HUDEP-2 (cell line): ENCODE measurements around the gene C2.

Experiments used
- DNase-seq, 76 experiments: peaks; one replicate each; lab custom pipeline; 2025; ENCODE audit not compliant: unreplicated experiment in 76 of 76; lab: John Stamatoyannopoulos, UW

Gene C2

DNA sequence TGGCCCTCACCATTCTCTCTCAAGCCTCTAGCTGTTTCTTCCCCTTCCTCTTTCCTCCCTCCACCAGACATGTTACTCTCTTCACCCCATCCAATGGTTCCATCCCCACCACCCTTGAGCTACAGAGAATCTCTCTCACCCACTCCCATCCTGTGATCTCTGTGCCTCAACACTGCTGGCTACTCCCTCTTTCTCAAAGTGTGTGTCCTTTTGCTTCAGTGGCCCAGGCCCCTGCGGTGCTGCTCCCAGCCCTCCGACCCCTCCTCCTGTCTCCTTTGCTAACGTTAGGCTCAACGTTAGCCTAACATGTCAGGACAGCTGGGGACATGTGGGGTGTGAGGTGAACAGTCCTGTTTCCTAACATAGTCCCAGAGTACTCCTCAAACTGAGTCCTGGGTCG lies 25.4 kb downstream of the C2 start:
- no peak for DNase-seq

DNA sequence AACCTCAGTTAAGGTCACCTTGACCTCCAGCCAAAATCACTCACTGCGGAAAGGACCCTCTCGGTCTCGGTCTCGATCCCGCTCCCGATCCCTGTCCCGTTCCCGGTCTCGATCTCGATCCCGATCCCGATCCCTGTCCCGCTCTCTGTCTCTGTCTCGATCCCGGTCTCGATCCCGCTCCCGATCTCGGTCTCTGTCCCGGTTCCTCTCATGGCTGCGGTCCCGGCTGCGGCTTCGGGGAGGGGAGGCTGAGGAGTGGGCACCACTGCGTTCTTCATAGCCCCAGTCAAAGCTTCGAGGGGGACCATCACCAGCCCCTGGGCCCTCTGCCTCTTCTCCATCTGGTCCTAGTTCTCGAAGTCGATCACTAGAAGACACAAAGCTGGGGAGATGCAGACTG lies 27.0 kb downstream of the C2 start:
- no peak for DNase-seq

DNA sequence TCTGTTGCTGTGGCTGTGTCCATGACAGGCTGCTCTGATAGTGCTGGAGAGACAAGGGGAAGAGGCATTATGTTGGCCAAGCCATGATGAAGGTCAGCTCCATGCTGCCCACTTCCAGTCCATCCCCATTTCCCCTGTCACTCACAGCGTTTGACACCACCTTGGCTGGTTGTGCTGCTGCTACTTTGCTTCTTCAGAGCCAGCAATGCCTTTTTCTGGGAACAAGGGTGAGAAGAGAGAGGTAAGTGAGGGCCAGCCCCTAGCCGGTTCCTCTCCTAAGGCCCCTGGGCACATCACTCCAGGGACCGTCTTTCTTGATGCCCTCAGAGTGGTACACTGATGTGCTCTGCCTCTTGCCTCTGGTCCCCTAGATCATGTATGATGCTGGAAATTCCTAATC lies 29.3 kb downstream of the C2 start:
- DNase-seq: no peak

DNA sequence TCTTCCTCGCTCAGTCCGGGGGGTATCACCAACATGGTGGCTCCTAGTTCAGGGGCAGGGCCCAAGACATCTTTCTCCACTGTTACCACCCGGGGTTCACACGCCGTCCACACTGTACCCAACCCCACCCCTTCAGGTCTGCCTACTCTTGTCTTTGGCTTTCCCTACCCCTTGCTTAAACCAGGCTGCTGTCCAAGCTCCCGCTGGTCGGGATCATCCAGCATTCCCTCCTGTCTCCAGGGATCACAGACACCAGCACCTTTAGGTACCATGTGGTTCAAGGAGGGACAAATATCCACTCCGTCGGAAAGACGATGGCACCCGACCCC lies 30.9 kb downstream of the C2 start:
- peak in 1 of 76 experiments; percentile 67 for DNase-seq

DNA sequence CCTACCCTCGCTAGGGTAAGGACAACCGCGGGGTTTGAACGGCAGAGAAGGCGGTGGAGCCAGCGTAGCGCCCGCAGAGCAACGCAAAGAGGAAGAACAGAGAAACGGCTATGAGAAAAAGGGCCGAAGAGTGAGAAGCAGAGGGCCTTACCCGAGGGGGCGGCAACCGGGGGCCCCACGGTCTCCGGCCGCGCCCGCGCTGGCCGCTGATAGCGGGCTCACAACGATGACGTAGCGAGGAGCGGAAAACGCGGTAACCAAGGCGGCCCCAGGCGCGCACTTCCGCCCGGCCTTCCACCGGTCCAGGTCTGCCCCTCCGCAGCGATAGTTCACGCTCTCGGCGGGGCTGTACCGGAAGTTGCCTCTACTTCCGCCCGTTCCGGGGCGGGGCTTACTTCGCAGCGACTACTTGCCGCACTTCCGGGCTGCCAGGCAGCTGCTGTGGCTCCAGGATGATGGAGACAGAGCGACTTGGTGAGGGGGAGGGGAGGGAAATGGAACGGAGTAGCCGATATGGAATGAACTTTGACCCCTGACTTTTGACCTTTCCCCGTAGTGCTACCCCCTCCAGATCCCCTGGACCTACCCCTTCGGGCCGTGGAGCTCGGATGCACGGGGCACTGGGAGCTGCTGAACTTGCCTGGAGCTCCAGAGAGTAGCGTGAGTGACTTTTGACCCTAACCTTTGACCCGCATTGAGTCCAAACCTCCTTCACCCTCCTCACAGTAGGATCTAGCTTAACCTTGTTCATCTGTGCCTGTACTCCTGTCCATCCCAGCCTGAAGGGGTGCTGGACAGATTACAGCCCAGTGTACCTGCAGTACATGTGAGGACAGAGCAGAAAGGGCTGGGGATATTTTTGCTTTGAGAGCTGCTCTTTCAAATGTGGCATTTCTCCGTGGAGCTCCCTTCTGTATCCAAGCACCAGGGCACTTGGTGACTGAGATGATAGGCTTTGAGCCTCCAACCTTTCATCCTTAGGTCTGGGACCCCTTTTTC lies 31.5 kb downstream of the C2 start, which contains the start of the genes NELFE and SKIC2:
NELFE (minus strand) TSS at position 231 of the 999 bp plus-strand sequence. CDS start 525 bp downstream, outside the sequence.
SKIC2 (plus strand) TSS at position 435 of the 999 bp plus-strand sequence; CDS start at position 453, 18 bp downstream.
- DNase-seq: peak in 74 of 76 experiments; percentile 67 to 100 (median 99)

DNA sequence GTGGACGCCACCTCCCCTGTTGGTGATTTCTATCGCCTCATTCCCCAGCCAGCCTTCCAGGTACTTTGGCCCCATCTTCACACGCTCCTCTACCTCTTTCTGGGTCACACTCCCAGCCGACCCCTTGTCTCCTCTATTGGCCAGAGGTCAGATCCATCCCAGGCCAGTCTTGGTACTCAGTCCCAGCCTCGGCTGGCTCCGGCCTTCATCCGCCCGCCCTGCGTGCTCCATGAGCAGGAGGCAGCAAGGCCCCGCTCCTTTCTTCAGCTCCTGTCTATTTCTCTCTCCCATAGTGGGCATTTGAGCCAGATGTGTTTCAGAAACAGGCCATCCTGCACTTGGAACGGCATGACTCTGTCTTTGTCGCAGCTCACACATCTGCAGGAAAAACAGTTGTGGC lies 34.1 kb downstream of the C2 start:
- DNase-seq: no peak

DNA sequence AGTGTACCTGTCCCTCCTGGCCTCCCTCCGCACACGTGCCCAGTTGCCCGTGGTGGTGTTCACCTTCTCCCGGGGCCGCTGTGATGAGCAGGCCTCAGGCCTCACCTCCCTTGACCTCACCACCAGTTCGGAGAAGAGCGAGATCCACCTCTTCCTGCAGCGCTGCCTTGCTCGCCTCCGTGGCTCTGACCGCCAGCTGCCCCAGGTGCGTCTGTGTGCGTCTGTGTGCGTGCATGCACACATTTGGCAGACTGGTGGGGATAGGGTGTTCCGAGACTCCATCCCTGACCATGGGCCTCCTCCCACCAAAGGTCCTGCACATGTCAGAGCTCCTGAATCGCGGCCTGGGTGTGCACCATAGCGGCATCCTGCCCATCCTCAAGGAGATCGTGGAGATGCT lies 36.4 kb downstream of the C2 start:
- no peak for DNase-seq

DNA sequence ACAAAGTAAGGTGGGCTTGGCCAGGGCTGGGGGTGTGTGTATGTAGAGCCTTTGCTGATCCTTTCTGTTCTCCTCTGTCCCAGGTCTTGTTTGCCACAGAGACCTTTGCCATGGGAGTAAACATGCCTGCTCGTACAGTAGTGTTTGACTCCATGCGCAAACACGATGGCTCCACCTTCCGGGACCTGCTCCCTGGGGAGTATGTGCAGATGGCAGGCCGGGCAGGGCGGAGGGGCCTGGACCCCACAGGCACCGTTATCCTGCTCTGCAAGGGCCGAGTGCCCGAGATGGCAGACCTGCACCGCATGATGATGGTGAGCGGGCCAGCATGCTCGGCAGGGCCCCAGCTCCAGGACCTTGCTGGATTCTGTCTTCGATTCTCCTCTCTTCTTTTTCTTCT lies 38.2 kb downstream of the C2 start:
- no peak for DNase-seq

DNA sequence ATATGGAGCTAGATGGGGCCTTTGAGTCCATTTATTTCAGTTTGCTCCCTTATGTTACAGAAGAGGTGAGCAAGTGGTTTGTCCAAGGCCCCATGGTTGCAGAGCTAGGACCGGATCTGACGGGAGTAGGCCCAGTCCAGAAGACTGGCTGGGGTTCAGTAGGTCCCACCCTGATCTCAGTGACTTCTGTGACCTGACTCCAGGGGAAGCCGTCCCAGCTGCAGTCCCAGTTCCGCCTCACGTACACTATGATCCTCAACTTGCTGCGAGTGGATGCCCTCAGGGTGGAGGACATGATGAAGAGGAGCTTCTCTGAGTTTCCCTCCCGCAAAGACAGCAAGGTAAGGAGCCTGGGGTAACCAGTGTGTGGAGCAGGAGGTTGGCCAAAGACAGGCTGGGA lies 39.0 kb downstream of the C2 start:
- no peak for DNase-seq

DNA sequence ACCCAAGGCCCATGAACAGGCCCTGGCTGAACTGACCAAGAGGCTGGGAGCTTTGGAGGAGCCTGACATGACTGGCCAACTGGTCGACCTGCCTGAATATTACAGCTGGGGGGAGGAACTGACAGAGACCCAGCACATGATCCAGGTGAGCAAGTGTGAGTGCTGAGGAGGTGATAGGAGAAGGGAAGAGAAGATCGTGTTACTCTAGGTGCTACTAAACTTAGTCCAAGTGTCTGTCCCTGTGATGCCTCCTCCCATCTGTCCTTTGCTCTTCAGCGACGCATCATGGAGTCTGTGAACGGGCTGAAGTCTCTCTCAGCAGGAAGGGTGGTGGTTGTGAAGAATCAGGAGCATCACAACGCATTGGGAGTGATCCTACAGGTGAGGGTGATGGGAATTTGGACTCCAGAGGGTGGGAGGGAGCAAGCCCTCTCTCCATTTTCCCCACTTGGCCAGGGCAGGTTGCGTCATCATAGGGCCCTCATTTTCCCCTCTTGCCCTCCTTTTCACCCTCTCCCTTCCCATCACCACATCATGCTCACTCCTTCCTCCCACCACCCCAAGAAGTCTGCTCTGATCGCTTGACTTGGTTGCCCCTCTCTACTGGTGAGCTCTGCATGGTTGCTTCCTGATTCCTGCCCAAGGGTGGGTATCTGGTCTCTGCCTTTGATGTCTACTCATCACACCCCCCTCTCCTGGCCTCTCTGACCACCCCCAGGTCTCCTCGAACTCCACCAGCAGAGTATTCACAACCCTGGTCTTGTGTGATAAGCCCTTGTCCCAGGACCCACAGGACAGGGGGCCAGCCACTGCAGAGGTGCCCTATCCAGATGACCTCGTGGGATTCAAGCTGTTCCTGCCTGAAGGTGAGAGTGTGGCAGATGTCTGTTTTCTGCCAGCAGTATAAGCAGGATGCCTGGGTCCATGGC lies 39.7 kb downstream of the C2 start:
- no peak for DNase-seq

DNA sequence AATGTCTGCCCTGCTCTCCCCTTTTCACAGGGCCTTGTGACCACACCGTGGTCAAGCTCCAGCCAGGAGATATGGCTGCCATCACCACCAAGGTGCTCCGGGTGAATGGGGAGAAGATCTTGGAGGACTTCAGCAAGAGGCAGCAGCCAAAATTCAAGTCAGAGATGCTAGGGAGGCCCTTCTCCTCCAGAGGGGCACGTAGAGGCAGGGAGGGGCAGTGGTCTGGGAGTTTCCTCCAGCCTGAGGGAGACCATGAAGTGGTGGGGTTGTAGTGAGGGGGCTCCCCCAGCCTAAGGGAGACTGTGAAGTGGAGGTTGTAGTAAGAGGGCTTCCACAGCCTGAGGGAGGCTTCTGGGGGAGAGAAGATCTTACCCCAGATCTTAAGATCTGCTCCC lies 40.4 kb downstream of the C2 start:
- DNase-seq: no peak

DNA sequence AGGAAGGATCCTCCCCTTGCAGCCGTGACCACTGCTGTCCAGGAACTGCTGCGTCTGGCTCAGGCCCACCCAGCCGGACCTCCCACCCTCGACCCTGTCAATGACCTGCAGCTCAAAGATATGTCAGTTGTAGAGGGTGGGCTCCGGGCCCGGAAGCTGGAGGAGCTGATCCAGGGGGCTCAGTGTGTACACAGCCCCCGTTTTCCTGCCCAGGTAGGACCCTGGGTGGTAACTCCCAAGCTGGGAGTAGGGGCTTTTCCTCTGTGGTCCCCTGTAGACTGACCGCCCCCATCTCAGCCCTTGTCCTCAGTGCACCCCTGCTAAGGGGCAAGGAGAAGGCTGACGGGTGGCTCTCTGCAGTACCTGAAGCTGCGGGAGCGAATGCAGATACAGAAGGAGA lies 40.8 kb downstream of the C2 start:
- no peak for DNase-seq

DNA sequence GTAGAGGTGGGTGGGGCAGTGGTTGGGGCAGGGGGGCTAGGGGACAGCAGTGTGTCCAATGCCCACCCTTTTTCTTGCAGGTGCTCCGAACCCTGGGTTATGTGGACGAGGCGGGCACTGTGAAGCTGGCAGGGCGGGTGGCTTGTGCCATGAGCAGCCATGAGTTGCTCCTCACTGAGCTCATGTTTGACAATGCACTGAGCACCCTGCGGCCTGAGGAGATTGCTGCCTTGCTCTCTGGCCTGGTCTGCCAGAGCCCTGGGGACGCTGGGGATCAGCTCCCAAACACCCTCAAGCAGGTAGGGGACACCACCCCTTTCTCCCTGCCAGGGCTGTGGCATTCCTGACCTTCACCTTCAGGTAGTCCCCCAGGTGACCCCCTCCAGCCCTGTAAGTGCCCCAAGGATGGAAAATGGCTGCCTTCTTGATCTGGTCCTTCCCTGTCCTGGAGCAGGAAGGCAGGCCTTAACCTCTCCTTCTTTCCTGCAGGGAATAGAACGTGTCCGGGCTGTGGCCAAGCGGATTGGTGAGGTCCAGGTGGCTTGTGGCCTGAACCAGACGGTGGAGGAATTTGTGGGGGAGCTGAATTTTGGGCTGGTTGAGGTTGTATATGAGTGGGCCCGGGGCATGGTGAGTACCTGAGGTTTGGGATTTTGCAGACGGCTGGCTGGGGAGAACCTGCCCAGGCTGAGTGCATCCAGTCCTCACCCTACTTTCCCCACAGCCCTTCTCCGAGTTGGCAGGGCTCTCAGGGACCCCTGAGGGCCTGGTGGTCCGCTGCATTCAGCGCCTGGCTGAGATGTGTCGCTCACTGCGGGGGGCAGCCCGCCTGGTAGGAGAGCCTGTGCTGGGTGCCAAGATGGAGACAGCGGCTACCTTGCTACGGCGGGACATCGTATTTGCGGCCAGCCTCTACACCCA lies 41.5 kb downstream of the C2 start:
- no peak for DNase-seq

DNA sequence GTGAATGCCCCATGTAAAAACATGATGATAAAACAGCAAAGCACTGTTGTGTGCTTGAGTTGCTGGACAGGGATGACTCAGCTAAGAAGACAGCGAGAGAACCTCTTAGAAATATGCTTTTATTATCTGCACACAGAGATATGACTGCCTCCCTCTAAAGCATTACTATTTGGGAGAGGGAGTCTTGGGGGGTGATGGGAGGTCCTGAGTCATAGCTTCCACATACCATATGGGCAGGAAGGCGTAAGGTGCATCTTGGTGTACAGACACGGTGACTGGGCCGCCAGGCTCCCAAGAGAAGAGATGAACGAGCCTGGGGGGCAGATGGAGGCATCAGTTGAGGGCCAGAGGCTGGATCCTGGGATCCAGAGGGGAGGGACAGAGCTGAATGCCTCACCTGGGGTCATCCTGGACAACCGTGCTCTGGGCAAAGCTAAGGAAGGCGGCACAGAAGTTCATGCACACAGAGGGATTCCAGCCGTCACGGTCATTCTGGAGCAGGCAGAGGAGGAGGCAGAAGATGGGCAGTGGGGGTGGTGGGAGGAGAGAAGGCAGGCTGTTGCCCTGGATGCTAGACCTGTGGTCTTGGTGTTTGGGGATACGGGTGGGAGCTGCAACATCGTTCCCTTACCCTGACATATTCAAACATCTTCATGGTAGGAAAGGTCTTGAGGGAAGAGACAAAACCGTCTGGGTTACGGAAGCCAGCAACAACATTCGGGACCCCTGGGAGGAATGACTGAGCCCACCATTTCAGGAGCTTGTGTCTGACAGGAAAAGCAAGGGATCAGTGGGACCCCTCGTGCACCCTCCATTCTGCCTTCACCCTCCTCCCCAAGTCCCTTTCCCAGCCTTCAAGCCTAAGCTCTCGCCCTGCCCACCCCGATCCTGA lies 42.4 kb downstream of the C2 start:
- DNase-seq: peak in 2 of 76 experiments; percentile 7 to 26

DNA sequence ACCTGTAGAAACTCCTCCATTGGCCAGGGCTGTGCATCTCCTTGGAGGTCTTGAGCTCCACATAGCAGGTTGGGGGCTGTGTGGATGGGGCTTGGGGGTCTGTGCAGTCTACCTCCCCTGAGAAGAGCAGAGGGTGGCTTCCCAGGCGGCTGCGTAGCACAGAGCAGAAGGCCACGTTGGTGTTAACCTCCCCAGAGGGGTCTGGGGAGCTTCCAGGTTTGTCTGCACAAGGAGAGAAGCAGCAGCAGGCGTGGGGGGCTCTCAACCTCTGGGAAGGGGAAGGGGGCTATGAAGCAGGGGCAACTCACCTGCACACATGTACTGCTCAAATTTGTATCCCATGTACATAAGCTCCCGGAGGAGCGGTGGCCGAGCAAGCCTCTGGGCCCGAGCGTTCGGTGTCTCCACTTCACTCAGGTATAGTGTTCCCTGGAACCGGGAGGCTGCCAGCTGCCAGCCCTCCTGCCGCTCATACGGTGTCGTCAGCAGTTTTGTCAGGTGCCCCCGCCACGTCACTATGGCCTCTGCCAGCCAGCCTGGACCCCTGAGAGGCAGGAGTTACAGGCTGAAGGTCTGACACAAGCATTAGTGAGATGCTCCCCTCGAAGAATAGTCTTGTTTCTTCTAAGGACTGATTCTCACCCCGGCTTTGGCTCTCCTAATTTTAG lies 43.2 kb downstream of the C2 start:
- peak in 1 of 76 experiments; percentile 12 for DNase-seq

DNA sequence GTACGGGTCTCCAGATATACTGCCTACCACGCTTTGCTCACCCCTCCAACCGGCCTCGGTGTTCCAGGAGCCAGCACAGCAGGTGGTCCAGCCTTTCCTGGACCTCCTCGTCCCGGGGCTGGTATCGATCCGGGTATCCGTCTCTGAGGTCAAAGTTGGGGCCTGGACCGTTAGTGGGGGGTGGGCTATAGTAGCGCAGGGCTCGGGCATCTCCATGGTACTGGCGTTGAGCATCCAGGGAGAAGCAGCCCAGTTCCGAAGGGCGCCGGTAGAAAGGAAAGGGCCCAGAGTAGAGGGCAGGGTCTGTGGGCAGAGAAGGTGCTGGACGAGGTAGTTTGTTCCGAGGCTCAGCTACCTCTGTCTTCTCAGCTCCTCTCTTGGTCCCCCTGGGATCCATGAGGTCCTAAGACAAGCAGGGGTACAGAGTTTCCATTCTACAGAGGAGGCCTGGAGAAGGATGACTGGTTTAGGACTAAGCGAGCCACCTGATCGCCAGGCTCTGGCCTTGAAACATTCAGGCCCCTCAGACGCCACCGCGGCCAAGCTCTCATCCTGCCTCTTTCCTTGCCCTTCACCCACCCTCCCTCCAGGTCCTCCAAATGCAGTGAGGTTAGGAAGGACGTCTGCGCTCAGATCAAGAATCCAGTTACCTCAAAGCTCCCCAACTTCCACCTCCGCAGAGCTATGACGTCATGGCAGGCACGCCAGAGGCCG lies 43.9 kb downstream of the C2 start:
- no peak for DNase-seq

DNA sequence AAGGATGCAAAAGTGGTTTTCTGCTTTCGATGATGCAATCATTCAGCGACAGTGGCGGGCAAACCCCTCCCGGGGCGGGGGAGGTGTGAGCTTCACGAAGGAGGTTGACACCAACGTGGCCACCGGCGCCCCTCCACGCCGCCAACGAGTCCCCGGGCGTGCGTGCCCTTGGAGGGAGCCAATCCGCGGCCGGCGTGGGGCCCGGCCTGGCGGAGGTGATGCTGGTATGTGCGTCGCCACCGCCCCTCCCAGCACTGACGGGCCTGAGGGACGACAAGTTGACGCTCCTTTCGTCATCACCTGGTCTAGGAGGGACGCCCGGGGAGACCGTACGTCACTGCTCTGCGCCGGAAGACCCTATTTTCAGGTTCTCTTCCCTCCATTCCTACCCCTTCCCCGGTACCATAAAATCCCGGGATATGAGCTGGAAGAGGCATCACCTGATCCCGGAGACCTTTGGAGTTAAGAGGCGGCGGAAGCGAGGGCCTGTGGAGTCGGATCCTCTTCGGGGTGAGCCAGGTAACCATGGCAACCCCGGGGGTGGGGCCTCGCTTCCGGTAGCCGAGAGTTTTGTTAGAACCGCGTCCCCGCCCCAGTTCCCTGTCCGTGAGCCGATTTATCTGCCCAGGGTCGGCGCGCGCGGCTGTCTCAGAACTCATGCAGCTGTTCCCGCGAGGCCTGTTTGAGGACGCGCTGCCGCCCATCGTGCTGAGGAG lies 44.6 kb downstream of the C2 start, which contains the start of gene DXO:
DXO (minus strand) TSS at position 146 of the 716 bp plus-strand sequence. CDS start 463 bp downstream, outside the sequence.
- DNase-seq: peak in 75 of 76 experiments; percentile 83 to 100 (median 98)
